ENCODE measurements around the gene FOXD4L3. TPM values are rescaled to one million over a fixed set of nuclear protein-coding genes. Genes with fewer than 3 reads are reported as not detected.
"Not testable (repeated sequence)": the region's sequence is repeated elsewhere in the genome, so short reads cannot be mapped to it uniquely, and the experiment has no call there.

The FOXD4L3 gene
- total and polyA plus RNA-seq, 10 of the 15 experiments (the other 5 are each of a cell fraction or from before 2014, with no cell fraction given), result 0.08 to 0.11 TPM; not detected in 8

GRCh38 chr9:68343242-68343641 lies 40.6 kb downstream of the FOXD4L3 start:
- H2AFZ ChIP-seq (ENCODE audit: control insufficient read depth, low read depth, low read length); in situ Hi-C loops (cut with MboI); H3K4me2 ChIP-seq (ENCODE audit: control insufficient read depth, insufficient read depth); H4K20me1 ChIP-seq (ENCODE audit: control insufficient read depth, insufficient read depth); H3K9me3 ChIP-seq (replicated peaks; ENCODE audit: control insufficient read depth, insufficient read depth, low read length); FAIRE-seq; DNase-seq (ENCODE audit: low read depth, low spot score); POLR2A ChIA-PET; BruUV-seq (replicated peaks); H3K27ac ChIP-seq (ENCODE audit: control insufficient read depth, insufficient read depth); H3K9ac ChIP-seq (ENCODE audit: control insufficient read depth, insufficient read depth, low read length); ATAC-seq; H3K36me3 ChIP-seq (ENCODE audit: control insufficient read depth in 2 of 2, insufficient read depth in 2 of 2, low read length in 1 of 2); H3K4me1 ChIP-seq (ENCODE audit: control insufficient read depth, insufficient read depth, low read length); H3K27me3 ChIP-seq (replicated peaks in 1 of 2; ENCODE audit: control insufficient read depth in 2 of 2, insufficient read depth in 2 of 2, low read length in 1 of 2); H3K79me2 ChIP-seq (ENCODE audit: control insufficient read depth, insufficient read depth, low read length); H3K4me3 ChIP-seq: not testable (repeated sequence)
- WGBS (ENCODE audit: insufficient coverage, insufficient replicate concordance, low lambda C conversion rate, missing lambda C conversion rate), result 62% methylated on average over 3 of the region's 4 CpGs
- intact Hi-C loops (cut with micrococcal nuclease; ENCODE audit: unreplicated experiment), result loop anchor here (10.0 kb wide), 1 partner anchor 222 kb away; no protein-coding TSS in a partner anchor
- ChIA-PET CTCF (interaction anchor here (1.0 to 2.4 kb wide), 4 partner anchors 74 to 225 kb away, joined by 3 to 12 read pairs (median 8); no protein-coding TSS in a partner anchor), SMC1A (ENCODE audit: uncharacterized antibody, unreplicated experiment) (interaction anchor here (0.7 kb wide), 1 partner anchor 165 kb away, joined by 4 read pairs; no protein-coding TSS in a partner anchor), RAD21 (ENCODE audit: unreplicated experiment) (interaction anchor here (1.2 to 1.8 kb wide), 3 partner anchors 217 to 230 kb away, joined by 5 to 9 read pairs (median 6); no protein-coding TSS in a partner anchor)

- ChIA-PET RAD21 (ENCODE audit: unreplicated experiment) (interaction anchor here (1.8 kb wide), 1 partner anchor 224 kb away, joined by 9 read pairs; no protein-coding TSS in a partner anchor), CTCF (interaction anchor here (2.4 kb wide), 1 partner anchor 224 kb away, joined by 12 read pairs; no protein-coding TSS in a partner anchor)
- H3K4me2 ChIP-seq (ENCODE audit: control insufficient read depth, insufficient read depth); H2AFZ ChIP-seq (ENCODE audit: control insufficient read depth, low read depth, low read length); DNase-seq (ENCODE audit: low read depth, low spot score); H3K9me3 ChIP-seq (replicated peaks; ENCODE audit: control insufficient read depth, insufficient read depth, low read length); H3K27ac ChIP-seq (ENCODE audit: control insufficient read depth, insufficient read depth); H3K36me3 ChIP-seq (ENCODE audit: control insufficient read depth in 2 of 2, insufficient read depth in 2 of 2, low read length in 1 of 2); in situ Hi-C loops (cut with MboI); H3K27me3 ChIP-seq (replicated peaks in 1 of 2; ENCODE audit: control insufficient read depth in 2 of 2, insufficient read depth in 2 of 2, low read length in 1 of 2); H3K9ac ChIP-seq (ENCODE audit: control insufficient read depth, insufficient read depth, low read length); H3K4me1 ChIP-seq (ENCODE audit: control insufficient read depth, insufficient read depth, low read length); H4K20me1 ChIP-seq (ENCODE audit: control insufficient read depth, insufficient read depth); SMC1A ChIA-PET (ENCODE audit: uncharacterized antibody, unreplicated experiment); FAIRE-seq; H3K79me2 ChIP-seq (ENCODE audit: control insufficient read depth, insufficient read depth, low read length); H3K4me3 ChIP-seq; POLR2A ChIA-PET; BruUV-seq (replicated peaks); ATAC-seq: not testable (repeated sequence)
- WGBS (ENCODE audit: insufficient coverage, insufficient replicate concordance, low lambda C conversion rate, missing lambda C conversion rate), result 53% methylated on average over 3 of the region's 4 CpGs
- intact Hi-C loops (cut with micrococcal nuclease; ENCODE audit: unreplicated experiment), result loop anchor here (10.0 kb wide), 1 partner anchor 221 kb away; no protein-coding TSS in a partner anchor
Observed at GRCh38 chr9:68343992-68344391, 41.3 kb downstream of the FOXD4L3 start.

- POLR2A ChIA-PET, result not testable (repeated sequence)
Observed at GRCh38 chr9:68351689-68352088, 49.0 kb downstream of the FOXD4L3 start.

More at GRCh38 chr9:68351689-68352088, 49.0 kb downstream of the FOXD4L3 start:
- H3K36me3 ChIP-seq (ENCODE audit: control insufficient read depth in 2 of 2, insufficient read depth in 2 of 2, low read length in 1 of 2); H4K20me1 ChIP-seq (ENCODE audit: control insufficient read depth, insufficient read depth); H2AFZ ChIP-seq (ENCODE audit: control insufficient read depth, low read depth, low read length); FAIRE-seq; H3K27me3 ChIP-seq (replicated peaks in 1 of 2; ENCODE audit: control insufficient read depth in 2 of 2, insufficient read depth in 2 of 2, low read length in 1 of 2); H3K27ac ChIP-seq (ENCODE audit: control insufficient read depth, insufficient read depth); DNase-seq (ENCODE audit: low read depth, low spot score); RAD21 ChIA-PET (ENCODE audit: unreplicated experiment); SMC1A ChIA-PET (ENCODE audit: uncharacterized antibody, unreplicated experiment); CTCF ChIA-PET; H3K9me3 ChIP-seq (replicated peaks; ENCODE audit: control insufficient read depth, insufficient read depth, low read length); ATAC-seq; H3K9ac ChIP-seq (ENCODE audit: control insufficient read depth, insufficient read depth, low read length); BruUV-seq (replicated peaks); intact Hi-C loops (cut with micrococcal nuclease; ENCODE audit: unreplicated experiment); H3K4me1 ChIP-seq (ENCODE audit: control insufficient read depth, insufficient read depth, low read length); H3K79me2 ChIP-seq (ENCODE audit: control insufficient read depth, insufficient read depth, low read length); H3K4me3 ChIP-seq; H3K4me2 ChIP-seq (ENCODE audit: control insufficient read depth, insufficient read depth): not testable (repeated sequence)
- in situ Hi-C loops (cut with MboI), result loop anchor here (25.0 kb wide), 1 partner anchor 211 kb away; no protein-coding TSS in a partner anchor
- WGBS (ENCODE audit: insufficient coverage, insufficient replicate concordance, low lambda C conversion rate, missing lambda C conversion rate), result 15% methylated on average over 4 of the region's 4 CpGs

Data from GM12878 (cell line).